Naive B cell (primary cell): ENCODE measurements around the gene FAM229B. TPM values are rescaled to one million over a fixed set of nuclear protein-coding genes. Genes with fewer than 3 reads are reported as not detected.
"Not testable (repeated sequence)": the region's sequence is repeated elsewhere in the genome, so short reads cannot be mapped to it uniquely, and the experiment has no call there.

Experiments
- ATAC-seq, 2 donors: fragments of 150-1000 bp; cut with Tn5 transposase; 2 replicates each; pipeline ENCODE4 v1.10.0; 2021; ENCODE audit warnings: low read depth in 2 of 2, mild to moderate bottlenecking in 2 of 2, moderate library complexity in 2 of 2
- DNase-seq: peaks from one replicate; pipeline ENCODE4 v3.0.0; 2022
- H3K27ac Mint-ChIP-seq, 6 donors: one replicate each; pipeline ENCODE4 v1.8.0; 2020 to 2022; ENCODE audit warnings: mild to moderate bottlenecking in 6 of 6, mixed read lengths in 6 of 6, moderate library complexity in 5 of 6, inconsistent platforms in 2 of 6
- H3K27me3 Mint-ChIP-seq, 3 donors: one replicate each; pipeline ENCODE4 v1.8.0; 2021 to 2022; ENCODE audit warnings: mixed read lengths in 3 of 3, mild to moderate bottlenecking in 1 of 3
- H3K36me3 Mint-ChIP-seq, 2 donors: one replicate each; pipeline ENCODE4 v1.8.0; 2020 to 2022; ENCODE audit warnings: mixed read lengths in 2 of 2, inconsistent platforms in 1 of 2, mild to moderate bottlenecking in 1 of 2
- H3K4me1 Mint-ChIP-seq, 3 donors: one replicate each; pipeline ENCODE4 v1.8.0; 2020 to 2022; ENCODE audit warnings: mixed read lengths in 3 of 3, inconsistent platforms in 1 of 3, mild to moderate bottlenecking in 1 of 3, moderate library complexity in 1 of 3
- H3K4me3 Mint-ChIP-seq, 8 donors: one replicate each; pipeline ENCODE4 v1.8.0; 2020 to 2022; ENCODE audit warnings: mild to moderate bottlenecking in 8 of 8, mixed read lengths in 8 of 8, moderate library complexity in 8 of 8, inconsistent platforms in 2 of 8
- H3K9me3 Mint-ChIP-seq, 7 donors: one replicate each; pipeline ENCODE4 v1.8.0; 2020 to 2022; ENCODE audit warnings: mixed read lengths in 7 of 7, mild to moderate bottlenecking in 5 of 7, inconsistent platforms in 2 of 7, moderate library complexity in 1 of 7
- polyA plus RNA-seq, 6 donors: library from polyadenylated mRNA; unstranded; fragments of 300-500 nt; fragmentation: Illumina TruSeq; gene quantifications; one replicate each; pipeline ENCODE4 v1.2.3, GENCODE V29; 2021; ENCODE audit warnings: low read depth in 6 of 6

FAM229B gene
- polyA plus RNA-seq, 6 donors from 2014 or later: 2.7 to 9.0 (median 4.7) TPM

DNA sequence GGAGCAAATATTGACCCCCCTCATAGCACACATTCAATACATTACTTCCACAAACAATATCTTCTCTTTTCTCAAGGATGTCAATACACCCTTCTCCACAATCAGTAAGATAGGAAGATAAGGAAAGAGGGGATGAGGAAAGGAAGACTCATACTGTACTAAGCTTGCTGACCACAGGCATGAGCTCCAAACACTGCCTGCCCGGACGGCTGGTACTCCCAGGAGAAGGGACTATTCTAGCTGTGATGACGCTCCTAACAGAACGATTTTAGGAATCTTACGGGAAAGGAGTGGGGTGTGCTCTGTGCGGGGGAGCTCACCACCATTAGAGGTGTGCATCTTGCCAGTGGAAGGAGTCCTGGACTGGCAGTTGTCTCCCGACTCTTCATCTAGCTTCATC lies 37.4 kb upstream of the FAM229B start:
- no peak overlapping the region for H3K4me3 Mint-ChIP-seq
- no peaks in the 10 kb centered on the region for H3K36me3 Mint-ChIP-seq
- no peaks in the 10 kb centered on the region for H3K4me1 Mint-ChIP-seq
- H3K9me3 Mint-ChIP-seq: peaks cover 0 to 2% (median 0%) of the 10 kb centered on the region in 7 donors
- ATAC-seq (no peak), DNase-seq (no peak)
- no peaks in the 10 kb centered on the region for H3K27me3 Mint-ChIP-seq
- H3K27ac Mint-ChIP-seq: no peak overlapping the region

DNA sequence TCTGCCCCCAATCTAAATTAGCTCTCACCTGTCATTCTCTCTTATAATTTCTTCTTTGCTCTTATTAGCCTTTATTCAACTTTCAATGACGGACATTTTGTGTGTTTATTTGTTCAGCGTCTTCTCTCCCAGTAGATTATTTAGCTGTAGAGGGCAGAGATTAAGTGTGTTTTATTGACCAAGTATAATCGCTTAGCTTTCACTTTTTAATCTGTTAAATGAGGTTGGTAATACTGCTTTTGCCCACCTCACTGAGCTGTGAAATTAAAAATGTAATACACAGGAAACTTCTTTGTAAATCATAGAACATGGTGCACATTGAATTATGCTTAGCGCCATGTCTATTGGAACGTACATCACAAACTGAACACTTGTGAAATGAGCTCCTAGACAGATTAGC lies 37.0 kb upstream of the FAM229B start:
- Mint-ChIP-seq H3K36me3 (no peaks in the 10 kb centered on the region), H3K4me3 (no peak overlapping the region), H3K4me1 (no peaks in the 10 kb centered on the region), H3K27ac (peak overlapping the region in 1 of 6 donors; percentile 26), H3K9me3 (peaks cover 0 to 2% (median 0%) of the 10 kb centered on the region in 7 donors), H3K27me3 (no peaks in the 10 kb centered on the region)
- no peak for ATAC-seq
- DNase-seq: no peak

GRCh38 chr6:112051251-112051740 lies 36.1 kb upstream of the FAM229B start:
- H3K27me3 Mint-ChIP-seq, H3K9me3 Mint-ChIP-seq, H3K36me3 Mint-ChIP-seq, H3K27ac Mint-ChIP-seq, ATAC-seq, H3K4me3 Mint-ChIP-seq, DNase-seq, H3K4me1 Mint-ChIP-seq: not testable (repeated sequence)

DNA sequence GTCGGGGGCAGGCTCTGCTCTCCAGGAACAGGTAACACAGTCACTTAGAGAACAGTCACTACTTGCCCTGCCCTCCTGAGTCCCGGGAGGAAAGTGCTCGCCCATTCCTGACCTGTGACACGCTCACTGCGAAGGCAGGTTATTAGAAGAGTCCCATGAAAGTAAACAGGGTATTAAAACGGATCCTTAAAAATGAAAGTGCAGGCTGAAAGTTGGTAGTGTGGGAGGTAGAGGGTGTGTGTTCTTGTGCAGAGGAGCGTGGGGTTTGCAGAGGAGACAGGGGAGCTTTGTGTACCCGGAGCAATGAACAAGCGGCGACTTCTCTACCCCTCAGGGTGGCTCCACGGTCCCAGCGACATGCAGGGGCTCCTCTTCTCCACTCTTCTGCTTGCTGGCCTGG lies 33.4 kb upstream of the FAM229B start, which contains the start of gene CCN6:
TSS of gene CCN6 (plus strand) at position 104 of the 400 bp plus-strand sequence. CDS start at position 358, 254 bp downstream.
- H3K27ac Mint-ChIP-seq: peak within 1 kb of the TSS in 2 of 6 donors; percentile 19 to 40
- H3K36me3 Mint-ChIP-seq: no peaks in the 10 kb centered on the region
- H3K4me3 Mint-ChIP-seq: no peak within 1 kb of the TSS

DNA sequence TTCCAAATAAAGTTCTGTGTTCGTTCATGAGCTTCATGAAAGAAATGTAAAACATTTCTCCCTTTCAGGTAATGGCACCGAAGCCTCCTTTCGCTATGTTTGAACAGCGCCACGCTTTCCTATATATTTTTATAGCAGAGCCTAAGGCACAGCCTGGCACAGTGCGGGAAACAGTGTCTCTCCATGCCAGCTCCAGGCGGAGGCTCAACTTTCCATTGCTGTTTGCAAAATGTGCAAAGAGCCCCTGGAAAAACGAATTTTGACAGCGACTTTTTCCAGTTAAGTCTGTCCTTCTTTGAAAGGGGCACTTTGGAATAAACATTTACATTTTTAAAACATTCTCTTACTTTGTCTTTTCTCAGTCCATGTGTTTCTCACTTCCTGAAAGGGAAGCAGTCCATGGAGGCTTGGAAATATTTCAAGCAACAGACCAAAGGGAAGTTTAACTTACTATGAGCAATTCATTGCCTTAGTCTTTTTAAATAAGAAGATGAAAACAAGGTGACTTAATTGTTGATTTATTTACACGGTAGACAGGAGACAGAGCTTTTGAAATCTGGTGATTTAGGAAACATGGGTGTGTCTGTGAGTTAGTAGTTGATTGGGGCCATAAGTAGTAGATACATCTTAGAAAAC lies 32.7 kb upstream of the FAM229B start:
- H3K4me3 Mint-ChIP-seq: no peak overlapping the region

More for the DNA sequence above, 33.4 kb upstream of the FAM229B start, which contains the start of gene CCN6:
- H3K27me3 Mint-ChIP-seq: no peaks in the 10 kb centered on the region
- no peak for DNase-seq
- ATAC-seq: no peak
- H3K9me3 Mint-ChIP-seq: peaks cover 0 to 2% (median 0%) of the 10 kb centered on the region in 7 donors
- no peaks in the 10 kb centered on the region for H3K4me1 Mint-ChIP-seq

DNA sequence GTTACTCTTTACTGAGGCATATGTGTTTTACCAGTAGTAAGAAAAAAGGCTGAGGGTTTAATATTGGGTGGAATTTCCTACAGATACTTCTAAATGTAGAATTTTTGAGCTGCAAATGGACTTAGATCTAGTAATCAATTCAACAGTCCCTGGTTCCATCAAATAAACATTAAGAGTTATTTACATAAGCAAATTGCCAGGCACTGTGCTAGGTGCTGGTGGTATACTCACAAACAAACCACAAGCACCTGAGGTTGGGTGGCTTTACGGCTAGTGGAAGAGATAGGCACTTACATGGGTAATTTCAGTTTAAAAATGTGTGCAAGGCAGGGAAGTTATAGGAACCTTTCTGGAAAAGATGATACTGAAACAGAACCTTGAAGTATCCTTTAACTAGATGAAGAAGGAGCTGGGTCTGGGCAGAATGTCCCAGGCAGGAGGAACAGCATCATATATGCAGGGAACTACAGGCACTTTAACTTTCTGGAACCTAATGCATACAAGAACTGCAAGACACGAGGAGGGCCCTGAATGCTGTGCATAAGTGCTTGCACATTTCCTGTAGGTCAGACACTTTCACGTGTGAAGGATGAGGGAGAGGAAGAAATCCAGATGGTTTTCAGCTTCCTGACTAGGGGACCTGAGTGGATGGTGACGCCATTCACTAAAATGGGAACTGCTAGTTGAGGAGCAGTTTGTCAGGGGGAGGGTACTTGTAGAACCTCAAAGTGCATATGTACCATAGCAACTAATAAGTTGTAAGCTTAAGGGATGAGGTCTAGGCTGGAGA lies 29.0 kb upstream of the FAM229B start:
- DNase-seq: no peak
- Mint-ChIP-seq H3K4me3 (no peak overlapping the region), H3K4me1 (no peaks in the 10 kb centered on the region), H3K27ac (no peak overlapping the region), H3K9me3 (no peaks in the 10 kb centered on the region), H3K36me3 (no peaks in the 10 kb centered on the region), H3K27me3 (no peaks in the 10 kb centered on the region)
- no peak for ATAC-seq

More for the DNA sequence above, 32.7 kb upstream of the FAM229B start:
- ATAC-seq (no peak), DNase-seq (no peak)
- Mint-ChIP-seq H3K36me3 (no peaks in the 10 kb centered on the region), H3K27ac (no peak overlapping the region), H3K4me1 (no peaks in the 10 kb centered on the region), H3K27me3 (no peaks in the 10 kb centered on the region), H3K9me3 (peaks cover 0 to 2% (median 0%) of the 10 kb centered on the region in 7 donors)

GRCh38 chr6:112061605-112062004 lies 25.8 kb upstream of the FAM229B start:
- ATAC-seq (no peak), DNase-seq (no peak)
- Mint-ChIP-seq H3K9me3 (no peaks in the 10 kb centered on the region), H3K27me3 (no peaks in the 10 kb centered on the region), H3K4me3 (no peak overlapping the region), H3K4me1 (no peaks in the 10 kb centered on the region), H3K36me3 (no peaks in the 10 kb centered on the region), H3K27ac (no peak overlapping the region)

DNA sequence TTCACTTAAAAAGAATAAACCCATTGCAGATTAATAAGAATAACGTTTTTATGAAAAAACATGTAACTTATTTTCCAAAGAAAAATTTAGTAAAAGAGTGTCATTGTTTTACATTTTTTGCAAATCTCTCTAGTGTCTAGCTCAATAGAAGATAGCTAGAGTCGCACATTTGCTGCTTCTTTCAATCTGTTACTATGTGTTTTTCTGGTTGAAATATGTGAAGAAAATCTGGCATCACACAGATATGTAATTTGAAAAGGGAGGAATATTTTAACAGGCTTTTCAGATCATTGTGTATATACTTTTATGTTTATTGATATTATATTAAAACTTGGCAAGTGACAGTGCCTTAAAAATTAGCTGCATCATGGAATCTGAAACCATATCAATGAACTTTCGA lies 24.4 kb upstream of the FAM229B start:
- no peak for DNase-seq
- H3K4me3 Mint-ChIP-seq: no peak overlapping the region
- no peaks in the 10 kb centered on the region for H3K27me3 Mint-ChIP-seq
- no peak for ATAC-seq
- H3K9me3 Mint-ChIP-seq: no peaks in the 10 kb centered on the region
- no peaks in the 10 kb centered on the region for H3K36me3 Mint-ChIP-seq
- no peaks in the 10 kb centered on the region for H3K4me1 Mint-ChIP-seq
- H3K27ac Mint-ChIP-seq: no peak overlapping the region

DNA sequence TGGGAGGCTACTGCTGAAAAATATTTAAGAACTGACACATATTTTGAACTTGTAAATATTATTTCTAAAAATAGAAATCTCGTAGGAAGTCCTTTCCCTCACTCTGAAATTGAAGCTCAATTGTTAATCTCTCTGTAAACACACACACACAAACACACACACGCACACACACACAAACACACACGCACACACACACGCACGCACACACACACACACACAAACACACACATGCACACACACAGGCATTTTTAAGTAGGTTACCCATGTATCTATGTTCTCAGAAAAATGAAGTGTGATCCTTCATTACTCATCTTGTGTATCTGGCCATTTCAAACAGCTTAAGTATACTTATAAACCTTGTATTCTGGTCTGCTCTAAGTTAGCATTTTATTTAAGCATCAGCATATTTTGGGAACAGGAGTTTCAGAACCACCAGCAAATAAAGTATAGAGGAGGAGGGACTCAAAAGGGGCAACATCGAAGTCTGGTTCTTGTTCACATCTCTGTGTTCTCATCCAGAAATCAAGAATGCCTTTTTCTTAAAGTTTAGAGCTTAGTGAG lies 21.9 kb upstream of the FAM229B start:
- H3K4me1 Mint-ChIP-seq: no peaks in the 10 kb centered on the region
- no peaks in the 10 kb centered on the region for H3K27me3 Mint-ChIP-seq
- peaks cover 0 to 7% of the 10 kb centered on the region in 2 donors for H3K36me3 Mint-ChIP-seq
- no peaks in the 10 kb centered on the region for H3K9me3 Mint-ChIP-seq
- no peak overlapping the region for H3K4me3 Mint-ChIP-seq
- ATAC-seq (no peak), DNase-seq (no peak)
- H3K27ac Mint-ChIP-seq: no peak overlapping the region

DNA sequence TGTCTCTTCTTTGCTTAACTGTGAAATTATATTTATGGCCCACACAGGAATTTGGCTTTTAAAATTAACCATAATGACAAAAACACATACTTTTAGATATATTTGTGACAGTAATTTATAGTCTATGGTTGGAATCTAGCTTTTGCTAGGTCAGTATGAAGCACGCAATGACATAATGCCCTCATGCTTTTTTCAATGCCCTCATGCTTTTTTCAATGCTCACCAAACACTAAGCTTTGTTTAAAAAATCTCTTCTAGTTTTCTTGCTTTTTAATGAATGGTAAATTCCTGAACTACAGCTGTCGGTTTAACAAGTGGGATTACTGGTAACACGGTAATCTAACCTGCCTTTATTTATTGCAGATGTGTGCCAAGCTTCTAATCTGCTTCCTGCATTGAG lies 20.8 kb upstream of the FAM229B start:
- H3K27me3 Mint-ChIP-seq: no peaks in the 10 kb centered on the region
- peaks cover 0 to 7% of the 10 kb centered on the region in 2 donors for H3K36me3 Mint-ChIP-seq
- no peak overlapping the region for H3K27ac Mint-ChIP-seq
- no peaks in the 10 kb centered on the region for H3K4me1 Mint-ChIP-seq
- no peaks in the 10 kb centered on the region for H3K9me3 Mint-ChIP-seq
- no peak overlapping the region for H3K4me3 Mint-ChIP-seq
- no peak for DNase-seq
- no peak for ATAC-seq

DNA sequence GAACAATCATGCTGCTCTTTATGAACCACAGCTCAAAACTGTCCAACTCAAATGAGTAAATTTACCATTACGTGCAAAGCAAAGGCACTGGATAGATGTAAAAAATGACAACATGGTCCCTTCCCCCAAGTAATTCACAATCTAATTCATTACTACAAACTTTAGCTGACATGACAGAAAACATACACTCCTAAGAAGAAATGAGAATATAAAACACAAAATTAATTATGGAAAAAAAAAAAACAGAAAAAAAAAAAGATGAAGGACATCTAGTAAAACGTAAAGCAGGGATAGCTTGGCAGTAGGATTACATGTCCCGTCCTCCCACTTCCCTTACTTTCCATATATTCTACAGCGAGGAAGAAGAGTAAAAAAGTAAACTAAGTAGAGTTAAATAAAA lies 5.8 kb upstream of the FAM229B start:
- H3K4me1 Mint-ChIP-seq: no peaks in the 10 kb centered on the region
- H3K27me3 Mint-ChIP-seq: no peaks in the 10 kb centered on the region
- H3K9me3 Mint-ChIP-seq: no peaks in the 10 kb centered on the region
- no peak overlapping the region for H3K27ac Mint-ChIP-seq
- no peak for ATAC-seq
- DNase-seq: no peak
- no peaks in the 10 kb centered on the region for H3K36me3 Mint-ChIP-seq
- H3K4me3 Mint-ChIP-seq: no peak overlapping the region

DNA sequence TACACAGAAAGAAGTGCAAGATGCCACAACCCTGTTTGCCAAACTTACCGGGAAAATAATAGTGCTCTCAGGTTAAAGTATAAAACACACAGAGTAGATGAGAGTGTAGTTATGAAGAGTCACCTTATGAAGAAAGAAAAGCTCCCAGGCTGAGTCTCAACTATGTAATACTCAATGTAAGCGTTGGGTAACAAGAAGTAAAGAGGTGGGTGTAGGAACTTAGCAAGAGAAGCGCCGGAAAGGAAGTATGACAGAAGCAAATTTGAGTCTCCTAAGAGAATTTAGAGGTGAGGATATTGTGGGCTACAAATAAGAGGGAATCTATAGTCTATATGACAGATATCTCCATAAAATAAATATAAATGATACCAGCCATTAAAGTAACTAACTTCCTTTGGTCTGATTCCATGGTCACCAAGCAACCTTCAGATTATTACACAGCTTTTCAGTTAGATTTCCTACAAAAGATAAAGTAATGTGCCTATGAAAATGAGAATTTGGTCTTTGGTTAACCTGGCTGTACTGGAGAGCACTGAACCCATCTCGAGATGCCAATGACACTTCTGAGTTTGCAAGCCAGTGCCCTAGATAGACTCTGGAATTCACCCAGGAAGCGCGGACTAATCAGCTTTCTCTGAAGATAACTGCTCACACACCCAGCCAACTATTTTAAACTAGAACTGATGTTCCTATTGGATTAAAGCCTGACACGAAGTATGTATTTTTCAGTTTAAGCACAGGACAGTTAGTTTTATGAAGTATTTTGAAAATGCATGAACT lies 1.9 kb upstream of the FAM229B start:
- Mint-ChIP-seq H3K4me3 (peak overlapping the region in 5 of 8 donors; percentile 2 to 82 (median 50)), H3K9me3 (no peaks in the 10 kb centered on the region), H3K27ac (peak overlapping the region in 2 of 6 donors; percentile 67 to 79), H3K4me1 (peaks cover 0 to 2% (median 0%) of the 10 kb centered on the region in 3 donors), H3K27me3 (peaks cover 0 to 5% (median 0%) of the 10 kb centered on the region in 3 donors), H3K36me3 (no peaks in the 10 kb centered on the region)
- ATAC-seq: no peak
- DNase-seq: no peak

DNA sequence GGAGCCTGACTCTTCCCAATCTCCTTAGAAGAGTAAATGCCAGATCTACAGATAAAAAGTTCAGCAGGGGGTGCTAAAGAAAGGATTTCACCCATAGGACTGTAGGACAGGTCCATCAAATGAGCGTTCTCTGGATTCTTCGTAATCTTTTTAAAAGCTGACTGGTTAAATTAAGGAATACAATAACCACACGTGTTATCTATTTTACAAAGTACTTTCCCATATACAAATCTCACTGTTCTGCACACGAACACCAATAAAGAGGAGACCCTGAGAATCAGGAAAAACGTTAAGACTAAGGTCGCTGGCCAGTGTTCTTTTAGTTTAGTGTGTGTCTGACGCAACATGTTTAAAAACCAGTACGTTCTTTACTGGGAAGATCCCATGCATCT lies 651 bp upstream of the FAM229B start:
- H3K4me1 Mint-ChIP-seq: peaks cover 0 to 2% (median 0%) of the 10 kb centered on the region in 3 donors
- DNase-seq (no peak), ATAC-seq (peak; percentile 14 to 20)
- H3K36me3 Mint-ChIP-seq: no peaks in the 10 kb centered on the region
- H3K27me3 Mint-ChIP-seq: peaks cover 4 to 10% (median 6%) of the 10 kb centered on the region in 3 donors
- H3K9me3 Mint-ChIP-seq: no peaks in the 10 kb centered on the region
- no peak overlapping the region for H3K4me3 Mint-ChIP-seq
- H3K27ac Mint-ChIP-seq: no peak overlapping the region
